LNCaP clone FGC (cell line): Measurements from ENCODE around the gene PIP5K1B.

Experiments used
- DNase-seq: peaks from one replicate; pipeline ENCODE4 v3.0.0-alpha.2; 2011; ENCODE audit warnings: low read depth
- H3K4me3 ChIP-seq: 2 replicates; pipeline ENCODE4 v1.5.1; 2011; ENCODE audit warnings: mild to moderate bottlenecking, low read depth, low read length, control low read depth
- TF ChIP-seq, protein P1 (sequence below): IDR thresholded peaks from 2 replicates; pipeline ENCODE4 v1.5.1; 2012; ENCODE audit warnings: mild to moderate bottlenecking; ENCODE audit not compliant: control insufficient read depth, insufficient read depth; ENCODE audit errors: extremely low read depth

The PIP5K1B gene

DNA sequence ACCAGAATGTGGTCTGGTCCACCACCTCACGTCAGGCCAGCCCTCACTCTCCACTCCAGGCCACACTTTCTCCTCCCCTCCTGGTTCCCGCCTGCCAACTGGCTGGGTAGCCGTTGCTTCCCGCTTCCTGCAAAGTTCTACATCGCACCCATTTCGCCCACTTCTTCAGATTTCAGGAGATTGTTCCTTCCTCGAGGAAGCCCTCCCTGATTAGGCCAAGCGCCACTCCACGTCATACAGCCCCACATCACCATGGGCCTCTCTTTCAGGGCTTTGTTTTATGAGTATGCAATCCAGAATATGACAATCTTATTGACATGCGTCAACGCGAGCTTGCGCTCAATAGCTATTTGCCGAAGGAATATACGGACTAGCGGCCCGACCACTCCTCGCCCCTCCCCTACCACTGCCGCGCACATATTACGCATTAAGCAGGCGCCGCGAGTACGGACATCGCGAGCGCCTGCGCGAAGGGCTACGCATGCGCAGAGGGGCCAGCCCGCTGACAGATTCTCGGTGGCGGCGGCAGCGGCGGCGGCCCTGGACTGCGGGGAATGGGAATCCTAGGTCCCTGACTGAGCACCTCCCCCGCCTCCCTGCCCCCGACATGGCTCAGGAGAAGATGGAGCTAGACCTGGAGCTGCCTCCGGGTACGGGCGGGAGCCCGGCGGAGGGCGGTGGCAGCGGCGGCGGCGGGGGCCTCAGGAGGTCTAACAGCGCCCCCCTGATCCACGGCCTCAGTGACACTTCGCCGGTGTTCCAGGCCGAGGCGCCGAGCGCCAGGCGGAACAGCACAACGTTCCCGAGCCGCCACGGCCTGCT is 74.7 kb downstream of the PIP5K1B start:
- DNase-seq = peak; percentile 82
- TF ChIP-seq, protein P1, sequence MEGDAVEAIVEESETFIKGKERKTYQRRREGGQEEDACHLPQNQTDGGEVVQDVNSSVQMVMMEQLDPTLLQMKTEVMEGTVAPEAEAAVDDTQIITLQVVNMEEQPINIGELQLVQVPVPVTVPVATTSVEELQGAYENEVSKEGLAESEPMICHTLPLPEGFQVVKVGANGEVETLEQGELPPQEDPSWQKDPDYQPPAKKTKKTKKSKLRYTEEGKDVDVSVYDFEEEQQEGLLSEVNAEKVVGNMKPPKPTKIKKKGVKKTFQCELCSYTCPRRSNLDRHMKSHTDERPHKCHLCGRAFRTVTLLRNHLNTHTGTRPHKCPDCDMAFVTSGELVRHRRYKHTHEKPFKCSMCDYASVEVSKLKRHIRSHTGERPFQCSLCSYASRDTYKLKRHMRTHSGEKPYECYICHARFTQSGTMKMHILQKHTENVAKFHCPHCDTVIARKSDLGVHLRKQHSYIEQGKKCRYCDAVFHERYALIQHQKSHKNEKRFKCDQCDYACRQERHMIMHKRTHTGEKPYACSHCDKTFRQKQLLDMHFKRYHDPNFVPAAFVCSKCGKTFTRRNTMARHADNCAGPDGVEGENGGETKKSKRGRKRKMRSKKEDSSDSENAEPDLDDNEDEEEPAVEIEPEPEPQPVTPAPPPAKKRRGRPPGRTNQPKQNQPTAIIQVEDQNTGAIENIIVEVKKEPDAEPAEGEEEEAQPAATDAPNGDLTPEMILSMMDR = peak; percentile 47
- peak overlapping the region; percentile 78 for H3K4me3 ChIP-seq

DNA sequence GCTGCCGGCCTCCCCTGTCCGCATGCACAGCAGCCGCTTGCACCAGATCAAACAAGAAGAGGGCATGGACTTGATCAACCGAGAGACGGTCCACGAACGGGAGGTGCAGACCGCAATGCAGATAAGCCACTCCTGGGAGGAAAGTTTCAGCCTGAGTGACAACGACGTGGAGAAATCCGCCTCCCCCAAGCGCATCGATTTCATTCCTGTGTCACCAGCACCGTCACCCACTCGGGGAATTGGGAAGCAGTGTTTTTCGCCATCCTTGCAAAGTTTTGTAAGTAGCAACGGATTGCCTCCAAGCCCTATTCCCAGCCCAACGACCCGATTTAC is 75.3 kb downstream of the PIP5K1B start:
- H3K4me3 ChIP-seq = peak overlapping the region; percentile 78
- TF ChIP-seq, protein P1 = no peak
- DNase-seq = no peak

DNA sequence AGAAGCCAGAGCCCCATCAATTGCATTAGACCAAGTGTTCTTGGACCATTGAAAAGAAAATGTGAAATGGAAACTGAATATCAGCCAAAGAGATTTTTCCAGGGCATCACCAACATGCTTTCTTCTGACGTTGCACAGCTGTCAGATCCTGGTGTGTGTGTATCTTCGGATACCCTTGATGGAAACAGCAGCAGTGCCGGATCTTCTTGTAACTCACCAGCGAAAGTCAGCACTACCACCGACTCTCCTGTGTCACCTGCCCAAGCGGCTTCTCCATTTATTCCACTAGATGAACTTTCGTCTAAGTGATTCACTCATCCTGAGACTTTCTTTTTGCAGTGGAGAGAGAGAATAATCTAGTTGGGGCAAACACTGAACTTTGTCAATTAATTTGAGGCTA is 75.7 kb downstream of the PIP5K1B start:
- DNase-seq = no peak
- TF ChIP-seq, protein P1 = no peak
- H3K4me3 ChIP-seq = peak overlapping the region; percentile 78

DNA sequence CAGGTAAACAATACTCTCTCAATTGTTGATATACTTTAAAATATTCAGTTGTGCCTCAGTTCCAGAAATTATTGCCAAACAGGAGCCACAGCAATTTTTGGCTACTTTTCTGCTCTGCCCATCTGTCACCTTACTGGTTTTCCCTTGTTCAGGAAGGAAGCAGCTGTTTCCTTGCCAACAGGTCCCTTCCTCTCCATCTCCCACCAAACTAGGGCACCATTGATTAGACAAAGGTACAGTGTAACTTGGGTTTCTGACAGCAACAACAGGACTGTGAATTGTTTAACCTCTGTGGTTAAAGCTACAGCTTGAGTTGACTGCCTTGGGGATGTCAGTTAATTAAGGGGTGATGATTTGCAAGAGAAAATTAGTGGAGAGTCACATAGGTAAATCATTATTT is 76.9 kb downstream of the PIP5K1B start:
- no peak overlapping the region for H3K4me3 ChIP-seq
- no peak for DNase-seq
- TF ChIP-seq, protein P1 = no peak

DNA sequence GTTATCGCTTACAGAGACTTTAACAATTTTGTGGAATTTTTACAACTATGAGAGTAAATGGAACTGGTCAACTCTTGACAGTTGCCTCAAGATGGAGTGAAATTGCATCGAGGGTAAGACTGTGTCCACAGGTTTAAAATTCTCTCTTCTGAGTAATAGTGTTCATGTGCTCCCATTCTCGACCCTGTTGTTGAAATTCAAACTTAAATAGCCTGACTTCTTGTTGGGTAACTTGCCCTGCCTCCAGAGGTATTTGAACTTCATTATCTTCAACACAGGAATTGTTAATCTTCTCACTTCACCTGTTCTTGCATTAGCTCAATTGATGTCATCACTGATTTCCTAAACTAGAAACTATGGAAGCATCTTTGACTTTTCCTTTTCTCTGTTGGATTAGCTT is 77.5 kb downstream of the PIP5K1B start:
- TF ChIP-seq, protein P1 = no peak
- no peak for DNase-seq
- no peak overlapping the region for H3K4me3 ChIP-seq

DNA sequence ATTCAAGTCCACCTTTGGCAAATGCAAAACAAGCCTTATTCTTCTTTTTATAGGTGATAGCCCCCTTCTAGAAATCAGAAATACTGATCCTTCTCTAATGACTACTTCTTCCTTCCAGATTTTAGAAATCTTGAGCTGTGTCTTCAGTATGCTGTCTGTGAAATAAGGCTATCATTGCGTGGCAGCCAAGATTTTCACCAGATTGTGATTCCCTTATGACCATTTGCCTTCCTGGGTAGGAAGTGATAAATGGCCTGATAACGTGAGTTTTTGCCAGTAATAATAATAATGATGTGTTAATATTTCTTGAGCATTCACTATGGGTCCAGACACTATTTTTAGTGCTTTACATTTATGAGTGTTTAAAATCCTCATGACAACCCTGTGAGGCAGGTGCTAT is 80.9 kb downstream of the PIP5K1B start:
- DNase-seq = no peak
- H3K4me3 ChIP-seq = no peak overlapping the region
- TF ChIP-seq, protein P1 = no peak

DNA sequence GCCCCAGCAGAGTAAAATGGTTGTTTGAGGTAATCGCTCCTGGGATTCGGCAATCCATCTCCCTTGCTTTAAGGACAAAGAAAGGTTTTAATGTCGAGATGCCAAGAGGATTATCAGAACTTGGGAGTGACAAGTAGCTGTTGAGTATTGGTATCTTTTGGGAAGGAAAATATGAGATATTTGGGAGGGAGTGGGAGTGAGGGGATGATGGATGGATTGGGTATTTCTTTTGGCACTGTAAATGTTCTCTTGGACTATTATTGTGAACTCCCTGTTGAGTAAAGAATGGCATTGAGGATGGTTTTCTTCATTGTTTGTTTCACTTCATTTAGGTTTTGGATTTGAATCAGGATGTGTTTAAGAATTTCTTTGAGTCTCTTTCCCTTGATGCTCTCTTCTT is 86.1 kb downstream of the PIP5K1B start:
- TF ChIP-seq, protein P1 = no peak
- no peak overlapping the region for H3K4me3 ChIP-seq
- no peak for DNase-seq
